Endodermal cell (in vitro differentiated cells): Measurements from ENCODE around the gene PHLDA2. TPM values are rescaled to one million over a fixed set of nuclear protein-coding genes. Genes with fewer than 3 reads are reported as not detected.

Source experiments
- DNase-seq: peaks from one replicate; pipeline ENCODE4 v3.0.0-alpha.2; 2017
- H3K27ac ChIP-seq: 2 replicates; pipeline ENCODE4 v1.5.1; 2013; ENCODE audit warnings: mild to moderate bottlenecking, low read depth, low read length, moderate library complexity
- H3K27me3 ChIP-seq: 2 replicates; pipeline ENCODE4 v1.6.1; 2013; ENCODE audit warnings: mild to moderate bottlenecking, low read length, moderate library complexity; ENCODE audit not compliant: insufficient read depth, control insufficient read depth, poor library complexity, severe bottlenecking
- H3K36me3 ChIP-seq: 2 replicates; pipeline ENCODE4 v1.7.0; 2013; ENCODE audit warnings: mild to moderate bottlenecking, low read length, moderate library complexity; ENCODE audit not compliant: control insufficient read depth, insufficient read depth
- H3K4me1 ChIP-seq: one replicate; pipeline ENCODE4 v1.7.0; 2013; ENCODE audit warnings: low read length; ENCODE audit not compliant: control insufficient read depth, insufficient read depth
- H3K4me3 ChIP-seq: 2 replicates; pipeline ENCODE4 v1.5.1; 2013; ENCODE audit warnings: mild to moderate bottlenecking, low read length, moderate library complexity
- H3K9ac ChIP-seq: 2 replicates; pipeline ENCODE4 v1.6.1; 2013; ENCODE audit warnings: mild to moderate bottlenecking, low read length, moderate library complexity; ENCODE audit not compliant: poor library complexity, severe bottlenecking; ENCODE audit errors: extremely low read depth
- H3K9me3 ChIP-seq: 2 replicates; pipeline ENCODE4 v1.6.1; 2013; ENCODE audit warnings: mild to moderate bottlenecking, low read length, moderate library complexity; ENCODE audit not compliant: control insufficient read depth
- H3K27ac Mint-ChIP-seq: 2 replicates; pipeline ENCODE4 v1.8.0; 2020; ENCODE audit warnings: mixed read lengths
- H3K27me3 Mint-ChIP-seq: 2 replicates; pipeline ENCODE4 v1.8.0; 2021; ENCODE audit warnings: mild to moderate bottlenecking, mixed read lengths; ENCODE audit not compliant: insufficient read depth
- H3K36me3 Mint-ChIP-seq: 2 replicates; pipeline ENCODE4 v1.8.0; 2020; ENCODE audit warnings: low read depth, mixed read lengths
- H3K4me1 Mint-ChIP-seq: 2 replicates; pipeline ENCODE4 v1.8.0; 2020; ENCODE audit warnings: mixed read lengths
- H3K4me3 Mint-ChIP-seq: 2 replicates; pipeline ENCODE4 v1.8.0; 2020; ENCODE audit warnings: mild to moderate bottlenecking, moderate library complexity, mixed read lengths
- H3K9me3 Mint-ChIP-seq: 2 replicates; pipeline ENCODE4 v1.8.0; 2020; ENCODE audit warnings: mild to moderate bottlenecking, mixed read lengths
- WGBS, 2 experiments: methylation state at CpG; one replicate each; pipeline versions ENCODE4 v1.1.5 to v1.1.7; 2013; ENCODE audit warnings: missing lambda C conversion rate in 2 of 2, mixed read lengths in 1 of 2; ENCODE audit not compliant: insufficient coverage in 1 of 2, insufficient read length in 1 of 2; 5-methylcytosine and 5-hydroxymethylcytosine counted together
- total RNA-seq, 2 donors: library from RNA; stranded (reverse); fragmentation: NEBNext Ultra II Directional in 1 of 2; extraction: Animal tissue kit (Norgen Biotek cat#: 25700) in 1 of 2; gene quantifications; 2 replicates in 1 of 2; 3 replicates in 1 of 2; pipeline ENCODE4 v1.2.1, GENCODE V29; 2021
- TF ChIP-seq, protein P1 (sequence below): fragments of 200-600 bp; sonication (generic); conservative IDR thresholded peaks from 2 replicates; pipeline ENCODE4 v1.5.0; 2021; ENCODE audit warnings: antibody characterized with exemption, mild to moderate bottlenecking

PHLDA2 gene
- total RNA-seq, 2 donors from 2014 or later = 3.0 to 5.1 TPM

DNA sequence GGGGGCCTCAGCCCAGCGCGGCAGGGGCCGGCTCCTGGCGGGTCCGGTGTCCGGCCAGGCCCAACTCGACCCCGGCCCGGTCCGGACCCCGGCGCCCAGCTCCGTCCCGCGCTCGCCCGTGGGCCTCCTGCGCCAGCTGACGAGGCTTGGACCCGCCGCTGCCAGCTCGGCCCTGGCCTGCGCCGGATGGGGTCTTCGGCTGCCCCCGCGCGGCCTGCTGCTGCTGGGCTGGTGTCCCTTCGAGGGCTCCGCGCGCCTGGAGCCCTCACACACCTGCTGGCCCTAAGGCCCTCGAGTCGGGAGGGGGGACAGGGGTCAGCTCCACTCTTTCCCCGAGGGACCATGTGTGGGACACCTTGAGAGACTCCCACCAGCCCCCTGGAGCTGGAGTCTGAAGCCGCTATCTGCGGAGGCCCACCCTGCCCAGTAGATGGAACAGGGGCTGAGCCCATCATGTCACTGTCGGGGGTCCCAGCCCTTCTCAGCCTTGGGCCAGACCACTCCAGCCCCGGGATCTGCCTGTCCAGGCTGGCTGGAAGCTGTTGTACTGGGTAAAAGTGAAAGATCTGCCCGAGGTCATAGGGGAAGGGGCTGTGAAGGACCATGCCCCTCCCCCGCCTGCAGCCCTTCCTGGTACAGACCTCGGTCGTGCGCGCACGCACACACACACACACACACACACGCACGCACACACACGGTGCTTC is 42.9 kb downstream of the PHLDA2 start:
- Mint-ChIP-seq H3K36me3 (peaks cover 5% of the 10 kb centered on the region), H3K4me1 (peaks cover 13% of the 10 kb centered on the region), H3K9me3 (no peaks in the 10 kb centered on the region), H3K27me3 (peaks cover 59% of the 10 kb centered on the region), H3K4me3 (no peak overlapping the region), H3K27ac (peak overlapping the region; percentile 55)
- no peaks in the 10 kb centered on the region for H3K36me3 ChIP-seq
- H3K9ac ChIP-seq = no peak overlapping the region
- WGBS, 2 experiments = 9 to 19% methylated on average over 20 to 49 of the region's 49 CpGs
- peaks cover 5% of the 10 kb centered on the region for H3K4me1 ChIP-seq
- DNase-seq = peak; percentile 86
- TF ChIP-seq, protein P1, sequence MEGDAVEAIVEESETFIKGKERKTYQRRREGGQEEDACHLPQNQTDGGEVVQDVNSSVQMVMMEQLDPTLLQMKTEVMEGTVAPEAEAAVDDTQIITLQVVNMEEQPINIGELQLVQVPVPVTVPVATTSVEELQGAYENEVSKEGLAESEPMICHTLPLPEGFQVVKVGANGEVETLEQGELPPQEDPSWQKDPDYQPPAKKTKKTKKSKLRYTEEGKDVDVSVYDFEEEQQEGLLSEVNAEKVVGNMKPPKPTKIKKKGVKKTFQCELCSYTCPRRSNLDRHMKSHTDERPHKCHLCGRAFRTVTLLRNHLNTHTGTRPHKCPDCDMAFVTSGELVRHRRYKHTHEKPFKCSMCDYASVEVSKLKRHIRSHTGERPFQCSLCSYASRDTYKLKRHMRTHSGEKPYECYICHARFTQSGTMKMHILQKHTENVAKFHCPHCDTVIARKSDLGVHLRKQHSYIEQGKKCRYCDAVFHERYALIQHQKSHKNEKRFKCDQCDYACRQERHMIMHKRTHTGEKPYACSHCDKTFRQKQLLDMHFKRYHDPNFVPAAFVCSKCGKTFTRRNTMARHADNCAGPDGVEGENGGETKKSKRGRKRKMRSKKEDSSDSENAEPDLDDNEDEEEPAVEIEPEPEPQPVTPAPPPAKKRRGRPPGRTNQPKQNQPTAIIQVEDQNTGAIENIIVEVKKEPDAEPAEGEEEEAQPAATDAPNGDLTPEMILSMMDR = peak; percentile 60
- H3K4me3 ChIP-seq = no peak overlapping the region
- H3K9me3 ChIP-seq = no peaks in the 10 kb centered on the region
- H3K27ac ChIP-seq = peak overlapping the region; percentile 53
- H3K27me3 ChIP-seq = peaks cover 33% of the 10 kb centered on the region

DNA sequence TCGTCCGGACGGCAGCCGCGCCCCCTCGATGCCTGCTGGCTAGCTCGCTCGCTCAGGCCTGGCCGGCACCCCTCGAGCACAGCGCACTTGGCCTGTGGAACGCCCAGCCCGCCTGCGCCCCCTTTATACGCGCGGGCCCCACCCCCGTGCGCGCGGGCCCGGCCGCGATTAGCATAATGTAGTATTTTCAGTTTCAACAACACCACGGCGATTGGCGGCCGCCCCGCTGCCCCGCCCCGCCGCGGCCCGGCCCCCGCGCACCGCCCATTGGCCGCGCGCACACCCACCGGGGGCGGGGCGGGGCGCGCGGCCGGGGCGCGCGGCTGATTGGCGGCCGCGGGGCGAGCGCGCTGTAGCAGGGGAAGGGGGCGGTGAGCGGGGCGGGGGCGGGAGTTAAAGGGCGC is 43.5 kb downstream of the PHLDA2 start, which contains the start of gene CDKN1C:
TSS of gene CDKN1C (minus strand) at position 98 of the 404 bp plus-strand sequence. CDS start 319 bp downstream, outside the sequence.
- no peaks in the 10 kb centered on the region for H3K9me3 Mint-ChIP-seq
- Histone ChIP-seq H3K9ac (peak within 1 kb of the TSS; percentile 44), H3K4me3 (peak within 1 kb of the TSS; percentile 77), H3K9me3 (no peaks in the 10 kb centered on the region), H3K27me3 (peaks cover 38% of the 10 kb centered on the region), H3K27ac (peak within 1 kb of the TSS; percentile 76), H3K4me1 (peaks cover 5% of the 10 kb centered on the region), H3K36me3 (no peaks in the 10 kb centered on the region)
- H3K4me3 Mint-ChIP-seq = peak within 1 kb of the TSS; percentile 75
- peaks cover 13% of the 10 kb centered on the region for H3K4me1 Mint-ChIP-seq
- H3K27me3 Mint-ChIP-seq = peaks cover 65% of the 10 kb centered on the region
- peak within 1 kb of the TSS; percentile 55 for H3K27ac Mint-ChIP-seq
- TF ChIP-seq, protein P1 = no peak
- 0 to 1% methylated on average over 13 to 49 of the region's 61 CpGs for WGBS, 2 experiments
- peak; percentile 95 for DNase-seq
- peaks cover 5% of the 10 kb centered on the region for H3K36me3 Mint-ChIP-seq

DNA sequence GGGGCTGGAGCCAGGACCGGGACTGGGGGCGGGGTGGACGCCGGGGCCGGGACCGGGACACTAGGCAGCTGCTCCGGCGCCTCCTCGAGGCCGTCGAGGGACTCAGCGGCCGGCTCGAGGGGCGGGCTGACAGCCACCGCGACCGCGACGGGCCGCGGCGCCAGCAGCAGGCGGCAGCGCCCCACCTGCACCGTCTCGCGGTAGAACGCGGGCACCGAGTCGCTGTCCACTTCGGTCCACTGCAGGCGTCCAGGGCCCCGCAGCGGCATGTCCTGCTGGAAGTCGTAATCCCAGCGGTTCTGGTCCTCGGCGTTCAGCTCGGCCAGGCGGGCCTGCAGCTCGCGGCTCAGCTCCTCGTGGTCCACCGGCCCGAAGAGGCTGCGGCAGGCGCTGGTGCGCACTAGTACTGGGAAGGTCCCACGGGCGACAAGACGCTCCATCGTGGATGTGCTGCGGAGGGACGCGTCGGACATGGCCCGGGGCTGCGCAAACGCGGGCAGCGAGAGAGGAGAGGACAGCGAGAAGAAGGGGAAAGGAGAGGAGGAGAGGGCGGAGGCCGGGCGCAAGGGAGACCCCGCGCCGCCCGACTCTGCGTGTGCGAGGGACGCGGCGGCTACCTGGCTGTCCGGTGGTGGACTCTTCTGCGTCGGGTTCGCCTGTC is 44.1 kb downstream of the PHLDA2 start:
- peaks cover 43% of the 10 kb centered on the region for H3K27me3 ChIP-seq
- Mint-ChIP-seq H3K9me3 (no peaks in the 10 kb centered on the region), H3K4me3 (peak overlapping the region; percentile 75), H3K4me1 (peaks cover 13% of the 10 kb centered on the region), H3K27ac (peak overlapping the region; percentile 55), H3K27me3 (peaks cover 70% of the 10 kb centered on the region), H3K36me3 (peaks cover 5% of the 10 kb centered on the region)
- H3K4me3 ChIP-seq = peak overlapping the region; percentile 77
- no peaks in the 10 kb centered on the region for H3K9me3 ChIP-seq
- peak overlapping the region; percentile 20 for H3K9ac ChIP-seq
- H3K27ac ChIP-seq = peak overlapping the region; percentile 76
- no peaks in the 10 kb centered on the region for H3K36me3 ChIP-seq
- WGBS, 2 experiments = 2 to 3% methylated on average over 25 to 80 of the region's 80 CpGs
- TF ChIP-seq, protein P1 = peak; percentile 56
- DNase-seq = peak; percentile 82
- peaks cover 5% of the 10 kb centered on the region for H3K4me1 ChIP-seq
